Measurements from ENCODE around the gene IFT88. TPM values are rescaled to one million over a fixed set of nuclear protein-coding genes. Genes with fewer than 3 reads are reported as not detected.

The IFT88 gene
- total RNA-seq: 20.9 TPM

DNA sequence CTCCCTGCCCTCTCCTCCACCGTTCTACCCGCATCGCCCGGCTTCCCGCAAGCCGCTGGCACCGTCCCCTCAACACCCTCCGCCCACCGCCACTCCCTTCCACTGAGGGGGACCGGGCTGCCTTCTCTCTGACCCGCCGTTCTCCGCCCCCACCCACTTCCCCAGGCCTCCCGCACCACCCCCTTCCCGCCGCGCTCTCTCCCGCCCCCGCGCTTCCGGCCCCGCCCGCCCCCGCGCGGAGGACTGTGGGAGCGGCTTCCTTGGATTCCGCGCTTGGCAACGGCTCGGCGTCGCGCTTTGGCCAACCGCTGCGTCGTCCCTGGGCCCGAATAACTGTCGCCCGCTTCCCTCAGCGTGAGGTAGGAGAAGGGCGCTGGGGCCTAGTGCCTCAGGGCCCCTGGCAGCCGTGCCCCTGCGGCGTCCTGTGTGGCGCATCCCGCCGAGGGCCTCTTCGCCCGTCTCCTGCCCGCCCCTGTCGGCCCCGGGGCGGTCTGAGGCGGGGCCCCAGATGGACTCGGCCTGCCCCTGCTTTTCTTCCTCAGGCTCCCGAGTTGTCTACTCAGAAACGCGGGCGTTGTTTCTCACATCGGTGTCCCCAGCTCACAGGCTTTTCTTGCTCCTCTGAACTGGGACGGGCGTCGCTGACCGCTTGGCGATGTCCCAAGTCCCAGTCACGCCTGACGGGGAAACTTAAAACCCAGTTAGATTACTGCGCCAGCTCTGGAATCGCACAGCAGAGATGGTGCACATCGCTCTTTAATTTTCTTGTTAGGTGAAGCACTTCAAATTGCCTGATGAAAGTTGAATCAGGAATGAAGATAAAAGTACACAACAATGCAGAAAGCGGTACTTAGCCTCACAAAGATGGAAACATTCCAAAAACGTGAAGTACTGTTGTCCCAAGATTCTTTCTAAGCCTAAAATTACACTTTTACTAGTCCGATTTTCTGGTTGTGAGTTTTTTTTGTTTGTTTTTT, at the start of gene IFT88:
IFT88 (plus strand) TSS at position 260 of the 977 bp plus-strand sequence. CDS start 7,229 bp downstream, outside the sequence.
- peak; percentile 97 for DNase-seq

DNA sequence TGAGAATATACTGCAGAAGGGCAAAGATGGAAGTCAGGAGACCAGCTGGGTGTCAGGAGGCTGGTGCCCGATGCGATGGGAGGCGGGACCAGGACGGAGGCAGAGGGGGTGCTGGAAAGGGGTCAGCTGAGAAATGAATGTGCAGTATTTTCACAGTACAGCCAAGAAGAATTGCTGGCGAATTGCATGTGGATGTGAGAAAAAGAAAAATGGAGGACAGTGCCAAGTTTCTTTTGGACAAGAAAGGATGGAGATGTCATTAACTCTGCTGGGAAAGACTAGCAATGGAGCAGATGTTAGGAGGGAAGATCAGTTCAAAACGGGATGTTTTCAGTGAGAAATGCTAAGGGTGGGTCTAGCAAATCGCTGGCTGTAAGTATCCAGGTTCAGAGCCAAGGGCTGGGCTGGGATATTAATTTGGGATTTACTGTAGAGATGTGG, 48.3 kb upstream of the IFT88 start:
- peak; percentile 56 for DNase-seq

DNA sequence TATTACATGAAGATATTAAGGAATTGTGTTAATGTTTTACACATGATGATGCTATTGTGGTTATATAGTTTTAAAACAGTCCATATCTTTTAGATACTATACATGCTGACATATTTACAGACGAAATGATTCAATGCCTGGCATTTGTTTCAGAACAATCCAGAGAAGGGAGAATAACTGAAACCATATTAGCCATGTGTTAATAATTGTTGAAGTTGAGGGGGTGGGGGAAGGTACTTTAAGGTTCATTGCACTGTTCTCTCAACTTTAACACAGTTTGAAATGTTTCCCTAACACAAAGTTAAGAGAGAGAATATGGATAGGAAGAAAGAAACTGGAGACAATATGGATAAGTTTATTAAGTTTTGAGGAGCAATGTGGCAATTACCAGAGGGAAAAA, 47.1 kb upstream of the IFT88 start:
- no peak for DNase-seq

- no peak for DNase-seq
Observed at GRCh38 chr13:20521364-20522115, 45.4 kb upstream of the IFT88 start.

- DNase-seq: peak; percentile 41
Observed at GRCh38 chr13:20525144-20525600, 41.8 kb upstream of the IFT88 start.

GRCh38 chr13:20525601-20526544, 41.1 kb upstream of the IFT88 start, which contains the start of gene CRYL1:
CRYL1 (minus strand) TSS chr13:20525857; CDS start chr13:20525794, 63 bp downstream.
- peak; percentile 76 for DNase-seq

DNA sequence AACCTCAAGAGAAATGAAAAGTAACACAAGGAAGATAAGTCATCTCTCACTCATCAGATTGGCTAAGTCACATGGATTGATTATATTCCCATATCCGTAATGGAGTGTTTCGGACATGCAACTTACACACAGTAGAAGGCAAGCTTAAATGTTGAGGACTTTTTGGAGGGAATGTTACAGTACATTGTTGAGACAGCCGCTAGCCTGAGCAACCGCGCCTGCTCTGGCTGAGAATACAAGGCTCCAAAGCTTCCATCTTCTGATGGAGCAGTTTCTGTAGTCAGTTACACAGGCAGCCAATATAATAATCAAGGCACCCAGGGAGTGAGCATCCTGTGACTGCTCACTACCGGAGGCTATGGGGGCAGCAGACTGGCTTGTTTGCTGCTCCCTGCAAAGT, 40.3 kb upstream of the IFT88 start:
- no peak for DNase-seq

GRCh38 chr13:20528452-20528851, 38.5 kb upstream of the IFT88 start:
- DNase-seq: no peak

GRCh38 chr13:20534038-20534608, 32.8 kb upstream of the IFT88 start:
- DNase-seq: no peak

DNA sequence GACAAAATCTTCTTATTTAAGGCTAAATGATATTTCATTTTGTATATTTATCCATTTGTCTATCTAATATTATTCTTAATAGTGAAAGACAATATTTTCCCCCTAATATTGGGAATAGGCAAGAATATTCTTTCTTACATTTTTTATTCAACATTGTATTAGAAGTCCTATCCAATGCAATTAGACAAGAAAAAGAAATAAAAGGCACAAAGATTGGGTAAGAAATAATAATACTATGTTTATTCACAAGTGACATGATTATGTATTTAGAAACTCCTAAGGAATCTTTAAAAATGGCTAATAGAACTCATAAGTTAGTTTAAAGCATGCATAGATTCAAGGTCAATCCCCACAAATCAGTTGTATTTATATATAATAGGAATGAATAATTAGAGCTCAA, 30.0 kb upstream of the IFT88 start:
- DNase-seq: no peak

GRCh38 chr13:20544201-20544923, 22.6 kb upstream of the IFT88 start:
- DNase-seq: no peak

DNA sequence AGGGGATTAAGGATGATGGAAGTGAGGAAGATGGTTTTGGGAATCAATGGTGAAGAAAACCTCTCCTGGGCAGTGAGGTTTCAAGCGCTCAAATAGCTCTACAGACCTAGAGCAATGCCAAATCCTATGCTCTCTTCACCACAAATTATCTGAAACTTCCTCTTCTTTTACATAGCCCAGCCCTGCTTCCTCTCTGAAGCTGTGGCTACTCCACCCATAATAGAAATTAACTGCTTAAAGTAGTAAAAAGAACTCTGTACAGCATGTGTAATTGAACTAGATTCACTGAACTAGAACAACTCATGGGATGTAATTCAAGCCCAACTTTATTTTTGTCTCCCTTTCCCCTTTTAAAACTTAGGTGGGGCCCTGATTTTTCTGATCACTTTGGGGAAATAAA, 20.4 kb upstream of the IFT88 start:
- DNase-seq: no peak

DNA sequence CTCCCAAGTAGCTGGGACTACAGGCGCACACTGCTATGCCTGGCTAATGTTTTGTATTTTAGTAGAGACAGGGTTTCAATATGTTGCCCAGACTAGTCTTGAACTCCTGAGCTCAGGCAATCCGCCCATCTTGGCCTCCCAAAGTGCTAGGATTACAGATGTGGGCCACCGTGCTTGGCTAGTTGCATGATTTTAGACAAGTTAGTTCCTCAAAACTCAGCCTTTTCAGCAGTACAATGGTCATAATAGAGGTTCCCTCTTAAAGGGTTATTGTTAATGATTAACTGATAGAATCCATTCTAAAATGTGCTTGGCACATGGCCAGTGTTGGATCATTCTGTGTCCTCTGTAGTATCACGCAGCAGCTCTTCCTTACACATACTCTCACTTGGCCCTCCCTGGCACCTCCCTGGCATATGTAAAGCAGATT, 19.5 kb upstream of the IFT88 start:
- no peak for DNase-seq

DNA sequence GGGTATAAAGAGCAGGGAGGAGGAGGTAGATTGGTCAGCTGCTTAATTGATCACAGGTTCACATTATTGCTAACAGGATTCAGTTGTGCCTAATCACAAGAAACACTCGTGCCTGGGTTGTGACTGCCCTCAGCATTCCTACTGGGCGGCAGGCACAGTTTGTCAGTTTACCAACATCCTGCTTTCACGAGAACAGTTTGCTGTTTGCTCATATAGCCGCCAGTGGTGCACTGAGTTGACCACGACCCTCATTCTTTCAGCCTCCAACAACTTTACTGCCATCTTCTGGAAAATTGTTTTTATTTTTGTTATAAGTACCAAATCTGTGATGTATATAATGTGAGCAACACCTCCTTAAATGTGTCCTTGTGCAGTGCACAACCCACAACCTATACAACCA, 16.2 kb upstream of the IFT88 start:
- no peak for DNase-seq

DNA sequence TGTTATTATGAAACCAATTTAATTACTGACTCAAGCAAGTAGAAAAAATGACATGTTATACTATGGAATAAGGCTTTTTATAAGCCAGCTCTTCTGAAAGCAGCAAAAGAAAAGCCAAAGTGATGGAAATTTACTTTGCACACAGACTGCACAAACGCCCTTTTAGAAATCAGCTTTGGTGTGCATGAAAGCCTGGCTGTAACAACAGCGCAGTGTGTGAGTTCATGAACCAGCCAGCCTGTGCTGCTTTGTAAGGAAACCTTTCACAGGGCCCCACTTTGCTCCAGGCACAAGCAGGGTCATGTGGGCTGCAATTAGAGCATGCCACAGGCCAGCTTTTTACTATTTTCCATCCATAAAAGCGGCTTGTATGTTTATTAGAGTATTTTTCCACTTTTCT, 13.6 kb upstream of the IFT88 start:
- DNase-seq: peak; percentile 63

DNA sequence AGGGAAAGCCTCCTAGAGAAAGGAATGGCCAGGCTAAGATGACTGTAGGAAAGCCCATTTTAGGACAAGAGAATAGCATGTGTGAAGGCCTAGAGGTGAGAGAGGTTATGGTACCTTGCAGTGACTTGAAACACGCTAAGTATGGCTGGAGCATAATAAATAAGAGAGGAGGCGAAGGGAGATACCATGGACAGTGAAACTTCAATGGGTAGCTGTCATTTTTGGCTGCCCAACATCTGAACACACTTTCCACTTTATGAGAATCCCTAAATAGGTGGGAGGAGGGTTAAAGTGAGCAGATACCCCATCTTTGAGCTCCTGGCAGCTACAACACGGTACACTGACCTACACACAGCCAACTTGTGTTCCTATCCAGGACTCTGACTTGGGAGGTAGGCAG, 8.0 kb upstream of the IFT88 start:
- no peak for DNase-seq

- no peak for DNase-seq
Observed at GRCh38 chr13:20559659-20560356, 7.1 kb upstream of the IFT88 start.

- no peak for DNase-seq
Observed at GRCh38 chr13:20561741-20562140, 5.2 kb upstream of the IFT88 start.

GRCh38 chr13:20565115-20565736, 1.7 kb upstream of the IFT88 start:
- DNase-seq: no peak

Data from tongue (tissue), 2 donors.